Measurements from ENCODE around the gene TSC2. TPM values are rescaled to one million over a fixed set of nuclear protein-coding genes. Genes with fewer than 3 reads are reported as not detected.

The TSC2 gene
- total RNA-seq, 1 experiment from 2014 or later, result 134 TPM

DNA sequence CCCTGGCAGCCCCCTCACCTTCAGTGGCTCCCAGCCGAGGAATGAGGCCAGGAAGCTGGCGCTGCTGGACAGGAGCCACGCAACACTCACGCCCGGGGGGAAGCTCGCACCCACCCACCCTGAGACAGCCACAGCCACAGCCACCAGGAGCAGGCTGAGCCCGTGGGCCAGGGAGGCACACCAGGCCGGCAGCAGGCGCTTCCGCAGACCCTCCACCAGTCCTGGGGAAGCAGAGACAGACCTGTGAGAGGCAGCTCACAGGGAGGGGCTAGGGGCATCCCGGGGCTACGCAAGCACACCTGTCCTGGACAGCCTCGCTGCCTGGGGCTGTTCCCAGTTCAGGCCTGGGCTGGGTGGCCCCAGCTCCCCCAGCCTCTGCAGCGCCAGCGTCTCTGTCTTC, 46.0 kb downstream of the TSC2 start (continued):
- TF ChIP-seq, protein P1, sequence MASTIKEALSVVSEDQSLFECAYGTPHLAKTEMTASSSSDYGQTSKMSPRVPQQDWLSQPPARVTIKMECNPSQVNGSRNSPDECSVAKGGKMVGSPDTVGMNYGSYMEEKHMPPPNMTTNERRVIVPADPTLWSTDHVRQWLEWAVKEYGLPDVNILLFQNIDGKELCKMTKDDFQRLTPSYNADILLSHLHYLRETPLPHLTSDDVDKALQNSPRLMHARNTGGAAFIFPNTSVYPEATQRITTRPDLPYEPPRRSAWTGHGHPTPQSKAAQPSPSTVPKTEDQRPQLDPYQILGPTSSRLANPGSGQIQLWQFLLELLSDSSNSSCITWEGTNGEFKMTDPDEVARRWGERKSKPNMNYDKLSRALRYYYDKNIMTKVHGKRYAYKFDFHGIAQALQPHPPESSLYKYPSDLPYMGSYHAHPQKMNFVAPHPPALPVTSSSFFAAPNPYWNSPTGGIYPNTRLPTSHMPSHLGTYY (CRISPR knock-in tag; IDR thresholded peaks at IDR 0.05), result no peak
- TF ChIP-seq TCF7 (CRISPR knock-in tag; IDR thresholded peaks at IDR 0.05; ENCODE audit: low read depth), result no peak
- TF ChIP-seq, protein P2, sequence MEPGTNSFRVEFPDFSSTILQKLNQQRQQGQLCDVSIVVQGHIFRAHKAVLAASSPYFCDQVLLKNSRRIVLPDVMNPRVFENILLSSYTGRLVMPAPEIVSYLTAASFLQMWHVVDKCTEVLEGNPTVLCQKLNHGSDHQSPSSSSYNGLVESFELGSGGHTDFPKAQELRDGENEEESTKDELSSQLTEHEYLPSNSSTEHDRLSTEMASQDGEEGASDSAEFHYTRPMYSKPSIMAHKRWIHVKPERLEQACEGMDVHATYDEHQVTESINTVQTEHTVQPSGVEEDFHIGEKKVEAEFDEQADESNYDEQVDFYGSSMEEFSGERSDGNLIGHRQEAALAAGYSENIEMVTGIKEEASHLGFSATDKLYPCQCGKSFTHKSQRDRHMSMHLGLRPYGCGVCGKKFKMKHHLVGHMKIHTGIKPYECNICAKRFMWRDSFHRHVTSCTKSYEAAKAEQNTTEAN (CRISPR knock-in tag; IDR thresholded peaks at IDR 0.05), result no peak
- no peak for TF ChIP-seq RORB (CRISPR knock-in tag; IDR thresholded peaks at IDR 0.05)
- TF ChIP-seq, protein P3, sequence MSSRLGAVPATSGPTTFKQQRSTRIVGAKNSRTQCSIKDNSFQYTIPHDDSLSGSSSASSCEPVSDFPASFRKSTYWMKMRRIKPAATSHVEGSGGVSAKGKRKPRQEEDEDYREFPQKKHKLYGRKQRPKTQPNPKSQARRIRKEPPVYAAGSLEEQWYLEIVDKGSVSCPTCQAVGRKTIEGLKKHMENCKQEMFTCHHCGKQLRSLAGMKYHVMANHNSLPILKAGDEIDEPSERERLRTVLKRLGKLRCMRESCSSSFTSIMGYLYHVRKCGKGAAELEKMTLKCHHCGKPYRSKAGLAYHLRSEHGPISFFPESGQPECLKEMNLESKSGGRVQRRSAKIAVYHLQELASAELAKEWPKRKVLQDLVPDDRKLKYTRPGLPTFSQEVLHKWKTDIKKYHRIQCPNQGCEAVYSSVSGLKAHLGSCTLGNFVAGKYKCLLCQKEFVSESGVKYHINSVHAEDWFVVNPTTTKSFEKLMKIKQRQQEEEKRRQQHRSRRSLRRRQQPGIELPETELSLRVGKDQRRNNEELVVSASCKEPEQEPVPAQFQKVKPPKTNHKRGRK (CRISPR knock-in tag; IDR thresholded peaks at IDR 0.05; ENCODE audit: borderline replicate concordance), result no peak
- TF ChIP-seq OVOL2 (CRISPR knock-in tag; IDR thresholded peaks at IDR 0.05; ENCODE audit: borderline replicate concordance), result no peak
- no peak for TF ChIP-seq KAT7 (CRISPR knock-in tag; IDR thresholded peaks at IDR 0.05; ENCODE audit: borderline replicate concordance)
- TF ChIP-seq NR1H2 (CRISPR knock-in tag; IDR thresholded peaks at IDR 0.05), result no peak
- TF ChIP-seq, protein P4, sequence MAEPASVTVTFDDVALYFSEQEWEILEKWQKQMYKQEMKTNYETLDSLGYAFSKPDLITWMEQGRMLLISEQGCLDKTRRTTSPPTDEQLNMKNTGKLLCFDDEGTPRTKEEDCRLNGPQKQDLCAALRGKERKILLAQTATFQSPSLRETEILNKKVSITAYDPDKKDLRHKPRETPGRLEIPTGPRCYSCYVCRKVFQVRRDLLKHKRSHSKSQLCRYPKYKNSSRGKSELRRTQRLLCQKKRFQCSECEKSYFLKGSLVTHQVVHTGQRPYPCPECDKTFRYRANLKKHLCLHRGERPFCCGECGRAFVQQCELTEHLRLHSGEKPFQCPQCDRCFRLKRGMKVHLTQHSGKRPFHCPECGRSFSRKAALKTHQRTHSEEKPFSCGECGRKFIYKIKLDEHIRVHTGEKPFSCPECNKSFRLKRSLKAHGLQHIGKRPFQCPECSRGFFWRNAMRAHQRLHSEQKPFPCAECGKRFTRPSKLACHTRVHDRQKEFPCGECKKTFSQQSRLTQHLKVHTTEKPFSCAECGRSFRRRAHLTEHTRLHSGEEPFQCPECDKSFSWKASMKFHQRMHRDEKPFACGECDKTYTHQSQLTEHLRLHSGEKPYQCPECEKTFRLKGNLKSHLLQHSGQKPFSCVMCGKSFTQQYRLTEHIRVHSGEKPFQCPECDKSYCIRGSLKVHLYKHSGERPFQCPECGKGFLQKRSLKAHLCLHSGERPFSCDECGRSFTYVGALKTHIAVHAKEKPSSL (CRISPR knock-in tag; conservative IDR thresholded peaks at IDR 0.05), result no peak

DNA sequence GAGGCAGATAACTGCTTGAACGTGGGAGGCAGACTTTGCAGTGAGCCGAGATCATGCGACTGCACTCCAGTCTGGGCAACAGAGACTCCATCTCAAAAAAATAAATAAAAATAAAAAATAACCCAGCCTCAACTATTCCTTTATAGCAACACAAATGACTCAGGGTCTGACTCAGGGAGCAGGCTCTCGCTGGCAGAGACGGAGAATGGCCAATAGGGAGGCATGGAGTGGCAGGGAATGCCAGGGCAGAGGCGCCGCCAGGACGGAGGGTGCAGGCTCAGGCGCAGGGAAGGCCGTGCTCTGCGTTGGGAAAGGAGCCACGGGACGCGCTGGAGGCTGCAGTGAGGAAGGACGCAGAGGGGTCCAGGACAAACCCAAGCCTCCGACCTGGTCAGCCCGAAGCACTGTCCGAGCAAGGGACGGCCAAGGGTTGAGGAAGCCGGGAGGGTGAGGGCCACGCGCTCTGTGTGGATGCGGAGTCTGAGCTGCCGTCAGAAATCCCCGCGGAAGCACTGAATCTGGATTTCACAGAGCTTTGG, 47.6 kb downstream of the TSC2 start:
- Mint-ChIP-seq H3K9me3 (no peaks in the 10 kb centered on the region), H3K27me3 (ENCODE audit: low read depth) (no peaks in the 10 kb centered on the region), H3K27ac (no peak overlapping the region), H3K4me1 (no peaks in the 10 kb centered on the region), H3K36me3 (peaks cover 9% of the 10 kb centered on the region; the same call in 1 of the 2 replicates), H3K4me3 (no peak overlapping the region)
- ATAC-seq (no peak), DNase-seq (ENCODE audit: low spot score) (no peak)
- TF ChIP-seq ZNF219 (CRISPR knock-in tag; IDR thresholded peaks at IDR 0.05; ENCODE audit: borderline replicate concordance) (no peak), TEAD4 (CRISPR knock-in tag; IDR thresholded peaks at IDR 0.05) (no peak), JUN (CRISPR knock-in tag; IDR thresholded peaks at IDR 0.05) (no peak), PRRX2 (CRISPR knock-in tag; IDR thresholded peaks at IDR 0.05) (no peak), ZNF671 (CRISPR knock-in tag; IDR thresholded peaks at IDR 0.05) (no peak), ZNF232 (CRISPR knock-in tag; IDR thresholded peaks at IDR 0.05) (no peak), MYBL2 (CRISPR knock-in tag; IDR thresholded peaks at IDR 0.05) (no peak), ESRRA (CRISPR knock-in tag; IDR thresholded peaks at IDR 0.05; ENCODE audit: borderline replicate concordance) (no peak), JAZF1 (CRISPR knock-in tag; IDR thresholded peaks at IDR 0.05) (no peak), RORB (CRISPR knock-in tag; IDR thresholded peaks at IDR 0.05) (no peak), GTF2I (CRISPR knock-in tag; conservative IDR thresholded peaks at IDR 0.05) (no peak)
- TF ChIP-seq, protein P3 (CRISPR knock-in tag; IDR thresholded peaks at IDR 0.05; ENCODE audit: borderline replicate concordance), result no peak
- TF ChIP-seq, protein P5, sequence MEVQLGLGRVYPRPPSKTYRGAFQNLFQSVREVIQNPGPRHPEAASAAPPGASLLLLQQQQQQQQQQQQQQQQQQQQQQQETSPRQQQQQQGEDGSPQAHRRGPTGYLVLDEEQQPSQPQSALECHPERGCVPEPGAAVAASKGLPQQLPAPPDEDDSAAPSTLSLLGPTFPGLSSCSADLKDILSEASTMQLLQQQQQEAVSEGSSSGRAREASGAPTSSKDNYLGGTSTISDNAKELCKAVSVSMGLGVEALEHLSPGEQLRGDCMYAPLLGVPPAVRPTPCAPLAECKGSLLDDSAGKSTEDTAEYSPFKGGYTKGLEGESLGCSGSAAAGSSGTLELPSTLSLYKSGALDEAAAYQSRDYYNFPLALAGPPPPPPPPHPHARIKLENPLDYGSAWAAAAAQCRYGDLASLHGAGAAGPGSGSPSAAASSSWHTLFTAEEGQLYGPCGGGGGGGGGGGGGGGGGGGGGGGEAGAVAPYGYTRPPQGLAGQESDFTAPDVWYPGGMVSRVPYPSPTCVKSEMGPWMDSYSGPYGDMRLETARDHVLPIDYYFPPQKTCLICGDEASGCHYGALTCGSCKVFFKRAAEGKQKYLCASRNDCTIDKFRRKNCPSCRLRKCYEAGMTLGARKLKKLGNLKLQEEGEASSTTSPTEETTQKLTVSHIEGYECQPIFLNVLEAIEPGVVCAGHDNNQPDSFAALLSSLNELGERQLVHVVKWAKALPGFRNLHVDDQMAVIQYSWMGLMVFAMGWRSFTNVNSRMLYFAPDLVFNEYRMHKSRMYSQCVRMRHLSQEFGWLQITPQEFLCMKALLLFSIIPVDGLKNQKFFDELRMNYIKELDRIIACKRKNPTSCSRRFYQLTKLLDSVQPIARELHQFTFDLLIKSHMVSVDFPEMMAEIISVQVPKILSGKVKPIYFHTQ (CRISPR knock-in tag; IDR thresholded peaks at IDR 0.05), result no peak
- TF ChIP-seq, protein P6, sequence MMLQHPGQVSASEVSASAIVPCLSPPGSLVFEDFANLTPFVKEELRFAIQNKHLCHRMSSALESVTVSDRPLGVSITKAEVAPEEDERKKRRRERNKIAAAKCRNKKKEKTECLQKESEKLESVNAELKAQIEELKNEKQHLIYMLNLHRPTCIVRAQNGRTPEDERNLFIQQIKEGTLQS (CRISPR knock-in tag; conservative IDR thresholded peaks at IDR 0.05), result no peak
- CTCF ChIA-PET, result interaction anchor here (0.6 to 1.3 kb wide), 2 partner anchors 45 to 73 kb away, joined by 3 to 4 read pairs; no protein-coding TSS in a partner anchor
- POLR2A ChIA-PET, result no interaction called here
